GM19452 (cell line): Measurements from ENCODE around the gene STX18.

Experiments used
- ATAC-seq: cut with Tn5 transposase; IDR thresholded peaks from one replicate; pipeline ENCODE4 v1.9.1; 2021; ENCODE audit not compliant: unreplicated experiment

STX18 gene

DNA sequence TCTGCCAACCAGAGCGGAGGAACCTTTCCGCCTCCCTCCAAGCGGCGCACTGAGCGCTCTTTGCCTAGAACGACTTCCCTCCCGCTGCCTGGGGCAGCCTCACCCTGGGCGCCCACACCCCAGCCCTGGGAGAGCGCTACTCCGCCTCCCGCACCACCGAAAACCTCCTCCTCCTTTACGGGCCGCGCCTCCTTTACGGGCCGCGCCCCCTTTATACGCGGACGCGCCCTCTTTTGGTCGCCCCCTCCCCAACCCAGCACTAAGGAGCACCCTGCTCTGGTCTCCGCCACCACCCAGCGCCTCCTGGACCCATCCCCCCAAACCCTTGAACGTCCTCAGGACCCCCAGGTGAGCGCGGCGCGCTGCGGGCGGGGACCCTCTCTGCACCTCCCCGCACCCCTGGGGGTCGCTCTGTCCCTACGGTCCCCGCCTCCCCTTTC, 155.5 kb downstream of the STX18 start:
- no peak for ATAC-seq

GRCh38 chr4:4385729-4386295, 156.0 kb downstream of the STX18 start:
- no peak for ATAC-seq

GRCh38 chr4:4384837-4385236, 157.0 kb downstream of the STX18 start:
- ATAC-seq: no peak

GRCh38 chr4:4383085-4383484, 158.8 kb downstream of the STX18 start:
- no peak for ATAC-seq

DNA sequence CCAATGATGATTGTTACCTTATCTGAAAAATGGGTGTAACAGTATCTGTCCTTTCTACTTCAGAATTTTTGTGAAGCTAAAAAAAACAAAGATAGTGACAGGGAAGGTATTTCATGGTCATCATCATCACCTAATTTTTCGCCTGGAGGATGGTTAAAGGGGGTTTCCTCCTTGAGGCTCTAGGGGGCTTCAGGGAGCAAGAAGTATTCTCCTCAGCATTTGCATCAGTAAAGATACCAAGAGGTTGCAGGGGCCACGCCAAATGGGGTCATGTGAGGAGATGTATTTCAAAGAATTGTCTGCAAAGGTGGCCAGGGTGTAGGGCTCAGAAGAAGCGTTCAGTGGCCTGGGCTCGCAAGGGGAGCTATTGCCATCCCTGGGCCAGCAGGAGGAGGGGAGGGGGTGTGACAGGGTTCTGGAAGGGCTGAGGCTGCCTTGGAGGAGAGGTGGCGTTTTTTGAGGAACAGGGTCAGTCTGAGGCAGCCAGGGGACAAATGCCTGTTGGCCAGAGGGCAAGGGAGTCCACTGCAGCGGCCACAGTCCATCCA, 162.2 kb downstream of the STX18 start:
- ATAC-seq: no peak

DNA sequence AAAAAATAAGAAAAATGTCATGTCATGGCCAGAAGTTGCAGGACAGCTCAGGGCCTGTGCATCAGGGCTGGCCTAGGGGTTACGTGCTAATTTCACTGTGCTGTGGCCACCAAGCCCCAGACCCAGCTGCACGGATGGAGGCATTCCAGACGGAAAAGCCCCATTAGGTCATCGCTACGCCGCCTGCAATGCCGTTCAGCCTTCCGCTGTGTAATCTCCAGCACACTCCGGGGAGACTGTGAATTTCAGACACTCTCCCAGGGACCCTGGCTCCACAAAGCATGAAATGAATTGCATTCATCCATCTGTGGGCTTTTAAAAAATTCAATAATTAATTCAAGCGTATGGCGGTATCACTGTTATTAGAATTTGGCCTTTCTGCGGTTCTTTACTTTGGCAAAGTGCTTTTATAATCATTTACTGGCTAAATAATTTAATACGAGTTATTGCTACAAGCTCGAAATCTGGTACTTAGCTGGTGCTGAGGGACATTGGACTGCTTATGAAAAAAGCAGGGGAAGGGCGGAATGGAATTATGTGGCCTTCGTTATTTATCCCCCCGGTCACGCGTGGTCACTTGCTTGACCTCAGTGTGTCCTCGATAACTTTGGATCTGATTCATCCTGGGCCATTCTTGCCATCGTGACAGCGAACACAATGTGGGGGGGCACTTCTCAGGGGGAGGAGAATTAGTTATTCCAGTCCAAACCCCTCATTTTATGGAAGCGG, 164.0 kb downstream of the STX18 start:
- no peak for ATAC-seq

- ATAC-seq: no peak
Observed at GRCh38 chr4:4377191-4377590, 164.7 kb downstream of the STX18 start.

DNA sequence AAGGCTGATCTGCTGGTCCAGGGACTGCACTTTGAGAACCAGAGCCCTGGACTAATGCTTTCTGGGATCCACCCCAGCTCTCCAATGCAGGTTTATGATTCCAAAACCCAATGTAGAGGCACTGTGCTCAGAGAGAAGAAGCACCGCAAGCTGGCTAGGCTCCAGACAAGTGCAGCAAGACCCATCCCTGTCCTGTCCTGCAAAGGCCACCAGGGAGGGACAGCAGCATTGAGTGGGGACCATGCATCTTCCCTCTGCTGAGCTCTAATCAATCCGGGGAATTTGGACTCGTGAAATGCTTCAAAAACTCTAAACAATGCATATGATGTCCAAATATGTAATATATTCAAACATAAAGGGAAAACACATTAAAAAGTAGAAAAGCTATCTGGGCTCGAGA, 165.8 kb downstream of the STX18 start:
- no peak for ATAC-seq

- no peak for ATAC-seq
Observed at GRCh38 chr4:4374388-4375098, 167.3 kb downstream of the STX18 start.
